H1 (cell line): ENCODE data around the gene PPP1R12C. TPM values are rescaled to one million over a fixed set of nuclear protein-coding genes. Genes with fewer than 3 reads are reported as not detected.

Experiments
- JUN ChIP-seq: IDR thresholded peaks from 2 replicates; pipeline ENCODE4 v1.6.1; 2011; ENCODE audit warnings: low read depth, mild to moderate bottlenecking, improper control_type of control experiment, low read length
- SUZ12 ChIP-seq: fragments of 200-600 bp; sonication (generic); IDR thresholded peaks from 2 replicates; pipeline ENCODE4 v1.6.1; 2012; ENCODE audit warnings: mild to moderate bottlenecking, inconsistent platforms, low read length, moderate library complexity, mixed read lengths
- polyA plus RNA-seq, 7 experiments: library from polyadenylated mRNA; depleted of rRNA in 3 of 7; stranded (reverse) in 5 of 7; unstranded in 2 of 7; fragments of >200 nt in 5 of 7; fragments of 200-250 nt in 2 of 7; gene quantifications; 1 replicate in 5 of 7; 2 replicates in 1 of 7; 4 replicates in 1 of 7; pipeline versions ENCODE4 v1.2.1 to v1.2.3, GENCODE V29; 2011 to 2013; ENCODE audit warnings: missing spikeins in 2 of 7, mixed read lengths in 2 of 7
- total RNA-seq: library from RNA; stranded (reverse); fragmentation: NEBNext Ultra II Directional; extraction: Animal tissue kit (Norgen Biotek cat#: 25700); gene quantifications from 2 replicates; pipeline ENCODE4 v1.2.1, GENCODE V29; 2021
- TF ChIP-seq, protein P1 (sequence below): fragments of 300-600 bp; sonication (generic); IDR thresholded peaks from 2 replicates; pipeline ENCODE4 v1.7.1; 2012; ENCODE audit warnings: low read length, moderate library complexity, mild to moderate bottlenecking, inconsistent platforms; ENCODE audit not compliant: insufficient replicate concordance

Gene PPP1R12C
- total and polyA plus RNA-seq, 2 of the 8 experiments (the other 6 are each of a cell fraction or from before 2014, with no cell fraction given): 31.7 to 71.5 TPM

DNA sequence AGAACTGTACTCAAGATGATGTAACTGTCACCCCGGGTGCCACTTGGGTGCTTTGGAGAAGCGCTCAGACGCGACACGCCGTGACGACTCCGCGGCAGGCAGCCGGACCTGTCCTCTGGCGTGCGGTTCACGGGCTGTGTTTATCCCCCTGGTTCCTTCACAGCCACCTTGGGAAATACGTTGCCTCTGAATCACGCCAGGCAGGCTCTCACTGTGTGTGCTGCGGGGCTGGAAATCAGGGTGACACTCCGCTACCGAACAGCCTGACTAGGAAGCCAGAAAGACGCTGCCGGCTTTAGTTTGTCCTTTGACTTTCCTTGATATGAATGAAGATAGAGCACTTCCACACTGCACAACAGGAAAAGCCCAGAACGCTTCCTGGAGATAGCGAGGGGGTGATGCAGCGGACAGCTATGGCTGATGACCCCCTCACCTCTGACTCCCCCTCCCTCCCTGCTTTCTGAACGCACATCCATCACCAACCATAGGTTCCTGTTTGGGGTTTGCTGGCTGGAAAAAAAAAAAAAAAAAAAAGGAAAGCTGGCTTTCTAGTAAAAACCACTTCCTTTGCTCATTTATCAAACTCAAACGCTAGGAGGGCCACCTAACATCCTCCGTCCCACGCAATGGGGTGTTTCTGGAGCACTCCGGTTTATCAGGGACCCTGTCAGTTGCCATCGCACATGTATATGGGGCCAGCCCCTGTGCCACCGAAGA lies 75.7 kb downstream of the PPP1R12C start (continued):
- TF ChIP-seq, protein P1, sequence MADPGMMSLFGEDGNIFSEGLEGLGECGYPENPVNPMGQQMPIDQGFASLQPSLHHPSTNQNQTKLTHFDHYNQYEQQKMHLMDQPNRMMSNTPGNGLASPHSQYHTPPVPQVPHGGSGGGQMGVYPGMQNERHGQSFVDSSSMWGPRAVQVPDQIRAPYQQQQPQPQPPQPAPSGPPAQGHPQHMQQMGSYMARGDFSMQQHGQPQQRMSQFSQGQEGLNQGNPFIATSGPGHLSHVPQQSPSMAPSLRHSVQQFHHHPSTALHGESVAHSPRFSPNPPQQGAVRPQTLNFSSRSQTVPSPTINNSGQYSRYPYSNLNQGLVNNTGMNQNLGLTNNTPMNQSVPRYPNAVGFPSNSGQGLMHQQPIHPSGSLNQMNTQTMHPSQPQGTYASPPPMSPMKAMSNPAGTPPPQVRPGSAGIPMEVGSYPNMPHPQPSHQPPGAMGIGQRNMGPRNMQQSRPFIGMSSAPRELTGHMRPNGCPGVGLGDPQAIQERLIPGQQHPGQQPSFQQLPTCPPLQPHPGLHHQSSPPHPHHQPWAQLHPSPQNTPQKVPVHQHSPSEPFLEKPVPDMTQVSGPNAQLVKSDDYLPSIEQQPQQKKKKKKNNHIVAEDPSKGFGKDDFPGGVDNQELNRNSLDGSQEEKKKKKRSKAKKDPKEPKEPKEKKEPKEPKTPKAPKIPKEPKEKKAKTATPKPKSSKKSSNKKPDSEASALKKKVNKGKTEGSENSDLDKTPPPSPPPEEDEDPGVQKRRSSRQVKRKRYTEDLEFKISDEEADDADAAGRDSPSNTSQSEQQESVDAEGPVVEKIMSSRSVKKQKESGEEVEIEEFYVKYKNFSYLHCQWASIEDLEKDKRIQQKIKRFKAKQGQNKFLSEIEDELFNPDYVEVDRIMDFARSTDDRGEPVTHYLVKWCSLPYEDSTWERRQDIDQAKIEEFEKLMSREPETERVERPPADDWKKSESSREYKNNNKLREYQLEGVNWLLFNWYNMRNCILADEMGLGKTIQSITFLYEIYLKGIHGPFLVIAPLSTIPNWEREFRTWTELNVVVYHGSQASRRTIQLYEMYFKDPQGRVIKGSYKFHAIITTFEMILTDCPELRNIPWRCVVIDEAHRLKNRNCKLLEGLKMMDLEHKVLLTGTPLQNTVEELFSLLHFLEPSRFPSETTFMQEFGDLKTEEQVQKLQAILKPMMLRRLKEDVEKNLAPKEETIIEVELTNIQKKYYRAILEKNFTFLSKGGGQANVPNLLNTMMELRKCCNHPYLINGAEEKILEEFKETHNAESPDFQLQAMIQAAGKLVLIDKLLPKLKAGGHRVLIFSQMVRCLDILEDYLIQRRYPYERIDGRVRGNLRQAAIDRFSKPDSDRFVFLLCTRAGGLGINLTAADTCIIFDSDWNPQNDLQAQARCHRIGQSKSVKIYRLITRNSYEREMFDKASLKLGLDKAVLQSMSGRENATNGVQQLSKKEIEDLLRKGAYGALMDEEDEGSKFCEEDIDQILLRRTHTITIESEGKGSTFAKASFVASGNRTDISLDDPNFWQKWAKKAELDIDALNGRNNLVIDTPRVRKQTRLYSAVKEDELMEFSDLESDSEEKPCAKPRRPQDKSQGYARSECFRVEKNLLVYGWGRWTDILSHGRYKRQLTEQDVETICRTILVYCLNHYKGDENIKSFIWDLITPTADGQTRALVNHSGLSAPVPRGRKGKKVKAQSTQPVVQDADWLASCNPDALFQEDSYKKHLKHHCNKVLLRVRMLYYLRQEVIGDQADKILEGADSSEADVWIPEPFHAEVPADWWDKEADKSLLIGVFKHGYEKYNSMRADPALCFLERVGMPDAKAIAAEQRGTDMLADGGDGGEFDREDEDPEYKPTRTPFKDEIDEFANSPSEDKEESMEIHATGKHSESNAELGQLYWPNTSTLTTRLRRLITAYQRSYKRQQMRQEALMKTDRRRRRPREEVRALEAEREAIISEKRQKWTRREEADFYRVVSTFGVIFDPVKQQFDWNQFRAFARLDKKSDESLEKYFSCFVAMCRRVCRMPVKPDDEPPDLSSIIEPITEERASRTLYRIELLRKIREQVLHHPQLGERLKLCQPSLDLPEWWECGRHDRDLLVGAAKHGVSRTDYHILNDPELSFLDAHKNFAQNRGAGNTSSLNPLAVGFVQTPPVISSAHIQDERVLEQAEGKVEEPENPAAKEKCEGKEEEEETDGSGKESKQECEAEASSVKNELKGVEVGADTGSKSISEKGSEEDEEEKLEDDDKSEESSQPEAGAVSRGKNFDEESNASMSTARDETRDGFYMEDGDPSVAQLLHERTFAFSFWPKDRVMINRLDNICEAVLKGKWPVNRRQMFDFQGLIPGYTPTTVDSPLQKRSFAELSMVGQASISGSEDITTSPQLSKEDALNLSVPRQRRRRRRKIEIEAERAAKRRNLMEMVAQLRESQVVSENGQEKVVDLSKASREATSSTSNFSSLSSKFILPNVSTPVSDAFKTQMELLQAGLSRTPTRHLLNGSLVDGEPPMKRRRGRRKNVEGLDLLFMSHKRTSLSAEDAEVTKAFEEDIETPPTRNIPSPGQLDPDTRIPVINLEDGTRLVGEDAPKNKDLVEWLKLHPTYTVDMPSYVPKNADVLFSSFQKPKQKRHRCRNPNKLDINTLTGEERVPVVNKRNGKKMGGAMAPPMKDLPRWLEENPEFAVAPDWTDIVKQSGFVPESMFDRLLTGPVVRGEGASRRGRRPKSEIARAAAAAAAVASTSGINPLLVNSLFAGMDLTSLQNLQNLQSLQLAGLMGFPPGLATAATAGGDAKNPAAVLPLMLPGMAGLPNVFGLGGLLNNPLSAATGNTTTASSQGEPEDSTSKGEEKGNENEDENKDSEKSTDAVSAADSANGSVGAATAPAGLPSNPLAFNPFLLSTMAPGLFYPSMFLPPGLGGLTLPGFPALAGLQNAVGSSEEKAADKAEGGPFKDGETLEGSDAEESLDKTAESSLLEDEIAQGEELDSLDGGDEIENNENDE: no peak
- TF ChIP-seq JUN (no peak), SUZ12 (no peak)
